Mucosa of descending colon (tissue), 3 donors: ENCODE data around the gene WDR36. TPM values are rescaled to one million over a fixed set of nuclear protein-coding genes. Genes with fewer than 3 reads are reported as not detected.

Experiments
- ATAC-seq: fragments of 200-7000 bp; cut with Tn5 transposase; one replicate; pipeline ENCODE4 v1.9.1; 2020; ENCODE audit warnings: mild to moderate bottlenecking, moderate library complexity
- DNase-seq, 3 donors: peaks; one replicate each; pipeline ENCODE4 v3.0.0-alpha.2; 2020
- H3K36me3 ChIP-seq: fragments of 200-600 bp; one replicate; pipeline ENCODE4 v1.8.0; 2021; ENCODE audit warnings: low read depth, mild to moderate bottlenecking
- H3K4me1 ChIP-seq: fragments of 200-600 bp; one replicate; pipeline ENCODE4 v1.8.0; 2021; ENCODE audit warnings: low read depth, mild to moderate bottlenecking
- H3K4me3 ChIP-seq: fragments of 200-600 bp; one replicate; pipeline ENCODE4 v1.8.0; 2021; ENCODE audit warnings: mild to moderate bottlenecking
- H3K9me3 ChIP-seq: fragments of 200-600 bp; one replicate; pipeline ENCODE4 v1.8.0; 2021; ENCODE audit warnings: mild to moderate bottlenecking
- intact Hi-C, 2 donors: fragments of 100-400 bp; cut with DNase I in 1 of 2; cut with micrococcal nuclease in 1 of 2; formaldehyde crosslinking; loops; one replicate each; pipeline versions ENCODE4 v1.11.0 to v1.11.1; 2022; cut with DNase I, micrococcal nuclease
- total RNA-seq, 3 donors: library from RNA; stranded (reverse); fragmentation: NEBNext Ultra II Directional in 2 of 3; extraction: Animal tissue kit (Norgen Biotek cat#: 25700) in 2 of 3; gene quantifications; one replicate each; pipeline versions ENCODE4 v1.2.1 to v1.2.4, GENCODE V29; 2021 to 2023
- TF ChIP-seq, protein P1 (sequence below): fragments of 200-600 bp; IDR thresholded peaks from one replicate; pipeline ENCODE4 v1.8.0; 2022; ENCODE audit warnings: antibody characterized with exemption, mild to moderate bottlenecking
- donor health status: DM: no; HTN: no; CAD: no; lungs with moderate emphysema.
- donor health status: DM: no; HTN: no; CAD: no.
- donor health status: DM: no; HTN: yes; CAD: no.

WDR36 gene
- total RNA-seq, 3 donors from 2014 or later: 17.1 to 22.4 (median 17.3) TPM

DNA sequence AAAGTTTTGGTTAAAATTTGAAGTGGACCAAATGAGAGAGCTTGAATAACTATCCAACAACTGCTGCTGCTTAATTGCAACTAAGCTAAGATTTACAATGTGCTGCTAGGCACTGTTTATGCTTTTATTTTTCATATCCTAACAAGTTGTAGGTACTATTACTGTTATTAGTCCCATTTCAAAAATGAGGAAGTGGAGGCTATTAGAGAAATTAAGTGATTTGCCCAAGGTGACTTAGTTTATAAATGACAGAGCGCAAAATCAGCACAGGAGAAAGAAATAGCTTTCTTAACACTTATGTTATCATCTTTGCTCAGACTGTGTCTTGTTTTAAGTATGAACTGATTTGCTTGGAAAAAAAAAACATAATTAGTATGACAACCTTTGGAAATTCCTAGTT lies 23.1 kb downstream of the WDR36 start:
- Histone ChIP-seq H3K4me3 (no peak overlapping the region), H3K36me3 (no peaks in the 10 kb centered on the region), H3K9me3 (no peaks in the 10 kb centered on the region), H3K4me1 (no peaks in the 10 kb centered on the region)
- intact Hi-C loops: no loop called here
- ATAC-seq (no peak), DNase-seq (no peak)
- TF ChIP-seq, protein P1, sequence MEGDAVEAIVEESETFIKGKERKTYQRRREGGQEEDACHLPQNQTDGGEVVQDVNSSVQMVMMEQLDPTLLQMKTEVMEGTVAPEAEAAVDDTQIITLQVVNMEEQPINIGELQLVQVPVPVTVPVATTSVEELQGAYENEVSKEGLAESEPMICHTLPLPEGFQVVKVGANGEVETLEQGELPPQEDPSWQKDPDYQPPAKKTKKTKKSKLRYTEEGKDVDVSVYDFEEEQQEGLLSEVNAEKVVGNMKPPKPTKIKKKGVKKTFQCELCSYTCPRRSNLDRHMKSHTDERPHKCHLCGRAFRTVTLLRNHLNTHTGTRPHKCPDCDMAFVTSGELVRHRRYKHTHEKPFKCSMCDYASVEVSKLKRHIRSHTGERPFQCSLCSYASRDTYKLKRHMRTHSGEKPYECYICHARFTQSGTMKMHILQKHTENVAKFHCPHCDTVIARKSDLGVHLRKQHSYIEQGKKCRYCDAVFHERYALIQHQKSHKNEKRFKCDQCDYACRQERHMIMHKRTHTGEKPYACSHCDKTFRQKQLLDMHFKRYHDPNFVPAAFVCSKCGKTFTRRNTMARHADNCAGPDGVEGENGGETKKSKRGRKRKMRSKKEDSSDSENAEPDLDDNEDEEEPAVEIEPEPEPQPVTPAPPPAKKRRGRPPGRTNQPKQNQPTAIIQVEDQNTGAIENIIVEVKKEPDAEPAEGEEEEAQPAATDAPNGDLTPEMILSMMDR: no peak

DNA sequence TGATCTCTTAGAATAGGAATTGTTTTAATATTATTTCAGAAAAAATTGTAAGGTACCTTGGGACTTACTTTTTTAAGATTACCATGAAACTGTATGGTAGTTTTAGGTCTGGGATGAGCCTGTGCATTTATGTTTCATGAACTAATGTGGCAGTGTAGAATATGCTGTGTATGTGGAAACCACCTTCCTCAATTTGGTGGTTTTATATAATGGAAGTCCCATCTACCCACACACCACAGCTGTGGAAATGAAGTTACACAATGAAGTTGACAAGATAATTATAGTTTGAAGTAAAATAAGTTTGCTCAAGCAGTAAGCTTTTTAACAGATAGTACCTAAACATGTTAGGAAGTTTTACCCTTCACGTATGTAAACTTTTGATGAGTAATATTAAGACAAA lies 24.4 kb downstream of the WDR36 start:
- intact Hi-C loops: no loop called here
- Histone ChIP-seq H3K9me3 (no peaks in the 10 kb centered on the region), H3K4me1 (no peaks in the 10 kb centered on the region), H3K4me3 (no peak overlapping the region), H3K36me3 (no peaks in the 10 kb centered on the region)
- TF ChIP-seq, protein P1: no peak
- ATAC-seq (no peak), DNase-seq (peak in 1 of 3 donors; percentile 6)

DNA sequence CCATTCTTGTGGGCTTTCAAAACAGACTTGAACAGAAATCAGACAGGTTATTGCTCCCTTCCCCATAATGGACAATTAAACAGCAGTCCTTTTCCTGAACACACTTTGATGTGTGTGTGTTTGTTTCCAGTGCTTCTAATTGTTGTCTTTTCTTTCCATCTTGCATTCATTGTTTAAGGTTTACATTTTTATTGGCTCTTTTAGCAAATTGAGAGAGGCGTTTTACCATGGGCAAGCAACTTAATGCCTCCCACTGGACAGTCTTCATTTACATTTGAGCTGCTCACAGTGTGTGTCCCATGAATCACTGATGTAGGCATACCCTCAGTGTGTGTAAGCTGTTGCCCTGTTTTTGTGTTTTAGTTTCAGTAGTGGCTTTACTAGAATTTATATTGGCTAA lies 25.0 kb downstream of the WDR36 start:
- intact Hi-C loops: no loop called here
- Histone ChIP-seq H3K4me1 (no peaks in the 10 kb centered on the region), H3K36me3 (no peaks in the 10 kb centered on the region), H3K4me3 (no peak overlapping the region), H3K9me3 (no peaks in the 10 kb centered on the region)
- no peak for ATAC-seq
- DNase-seq: no peak
- TF ChIP-seq, protein P1: no peak

DNA sequence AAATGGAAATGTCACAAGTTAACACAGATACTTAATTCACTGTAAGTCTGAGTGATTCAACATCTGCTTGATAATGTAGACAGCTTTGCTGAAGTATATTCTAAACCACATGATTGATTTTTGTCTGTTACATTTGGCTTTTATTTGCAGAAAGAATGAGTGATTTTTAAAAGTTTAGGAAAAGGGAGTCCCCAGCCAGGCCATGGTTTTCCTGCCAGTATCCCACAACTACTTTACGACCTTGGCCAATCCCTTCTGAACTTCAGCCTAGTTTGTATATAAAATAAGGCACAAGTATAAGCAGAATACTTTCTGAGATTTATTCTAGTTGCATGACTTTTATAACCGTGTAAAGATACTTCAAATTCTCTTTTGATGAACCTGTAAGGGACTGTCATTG lies 27.1 kb downstream of the WDR36 start:
- H3K36me3 ChIP-seq: no peaks in the 10 kb centered on the region
- TF ChIP-seq, protein P1: no peak
- no peaks in the 10 kb centered on the region for H3K9me3 ChIP-seq
- intact Hi-C loops: no loop called here
- ATAC-seq (no peak), DNase-seq (no peak)
- no peaks in the 10 kb centered on the region for H3K4me1 ChIP-seq
- no peak overlapping the region for H3K4me3 ChIP-seq

DNA sequence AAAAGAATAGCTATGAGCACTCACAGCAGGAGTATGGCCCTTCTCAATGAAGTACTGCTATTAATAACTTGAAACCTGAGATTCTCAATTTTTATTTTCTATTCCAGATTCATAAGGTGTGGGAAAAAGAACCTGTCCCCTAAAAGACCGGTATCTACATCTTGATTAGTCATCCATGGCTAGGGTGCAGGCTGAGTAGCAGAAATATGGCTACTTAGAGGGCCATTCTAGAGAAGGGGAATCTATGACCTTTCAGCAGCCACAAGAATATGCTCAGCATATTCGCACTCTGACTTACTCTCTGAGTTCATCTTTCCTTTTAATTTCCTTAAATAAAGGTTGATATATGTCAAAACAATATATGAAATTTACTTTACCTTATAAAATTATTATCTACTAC lies 27.7 kb downstream of the WDR36 start:
- intact Hi-C loops: no loop called here
- no peak for ATAC-seq
- H3K4me1 ChIP-seq: no peaks in the 10 kb centered on the region
- H3K9me3 ChIP-seq: no peaks in the 10 kb centered on the region
- TF ChIP-seq, protein P1: no peak
- no peak overlapping the region for H3K4me3 ChIP-seq
- no peak for DNase-seq
- no peaks in the 10 kb centered on the region for H3K36me3 ChIP-seq

DNA sequence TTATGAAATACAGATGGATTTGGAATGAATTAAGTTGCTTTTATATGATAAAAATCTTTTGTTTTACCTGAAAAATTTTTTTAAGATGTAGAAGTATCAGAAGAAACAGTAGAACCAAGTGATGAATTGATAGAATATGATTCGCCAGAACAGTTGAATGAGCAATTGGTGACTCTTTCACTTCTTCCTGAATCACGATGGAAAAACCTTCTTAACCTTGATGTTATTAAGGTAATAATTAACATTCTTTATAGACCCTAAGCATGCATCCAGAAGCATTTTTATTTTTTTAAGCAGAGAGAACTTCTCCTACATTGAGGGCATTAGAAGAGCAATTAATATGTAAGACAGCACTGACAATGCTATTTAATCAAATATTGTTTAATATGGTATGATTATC lies 28.8 kb downstream of the WDR36 start:
- Histone ChIP-seq H3K36me3 (no peaks in the 10 kb centered on the region), H3K4me1 (no peaks in the 10 kb centered on the region), H3K4me3 (no peak overlapping the region), H3K9me3 (no peaks in the 10 kb centered on the region)
- intact Hi-C loops: no loop called here
- TF ChIP-seq, protein P1: no peak
- DNase-seq (no peak), ATAC-seq (no peak)
